Measurements from ENCODE around the gene TRIO. TPM values are rescaled to one million over a fixed set of nuclear protein-coding genes. Genes with fewer than 3 reads are reported as not detected.

TRIO gene
- total and polyA plus RNA-seq, 2 of the 8 experiments (the other 6 are each of a cell fraction or from before 2014, with no cell fraction given), result 35.1 to 69.1 TPM

DNA sequence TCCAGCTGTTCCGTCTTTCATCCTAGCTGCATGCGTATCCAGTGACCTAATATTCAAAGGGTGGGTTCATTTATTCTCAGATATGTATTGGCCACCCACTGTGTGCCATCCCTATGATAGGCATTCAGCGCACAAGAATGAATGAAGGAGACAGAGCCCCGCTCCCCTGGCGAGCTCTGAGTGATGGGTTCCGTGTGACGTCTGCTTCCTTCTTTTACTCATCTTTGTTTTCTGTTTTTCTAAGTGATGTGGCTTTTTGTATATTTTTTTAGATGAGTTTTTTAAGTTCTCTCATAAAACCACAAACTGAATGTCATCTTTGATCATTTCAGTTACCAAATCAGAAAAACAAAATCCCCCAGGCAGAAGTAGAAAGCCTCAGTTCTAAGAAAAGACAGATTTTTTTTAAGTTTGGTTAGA lies 270.2 kb downstream of the TRIO start (continued):
- no peak for TF ChIP-seq BRCA1 (IDR thresholded peaks at IDR 0.05; ENCODE audit: low read depth, low read length)
